Hypothalamus (tissue), 51 donors: ENCODE measurements around the gene ETV3.

Experiments
- DNase-seq, 51 donors: peaks; one replicate each; lab custom pipeline; 2025; lab: John Stamatoyannopoulos, UW

Gene ETV3

GRCh38 chr1:157097692-157098091 is 40.5 kb downstream of the ETV3 start:
- DNase-seq = no peak

- DNase-seq = no peak
Observed at GRCh38 chr1:157096881-157097280, 41.3 kb downstream of the ETV3 start.

GRCh38 chr1:157095551-157095950 is 42.6 kb downstream of the ETV3 start:
- DNase-seq = no peak

DNA sequence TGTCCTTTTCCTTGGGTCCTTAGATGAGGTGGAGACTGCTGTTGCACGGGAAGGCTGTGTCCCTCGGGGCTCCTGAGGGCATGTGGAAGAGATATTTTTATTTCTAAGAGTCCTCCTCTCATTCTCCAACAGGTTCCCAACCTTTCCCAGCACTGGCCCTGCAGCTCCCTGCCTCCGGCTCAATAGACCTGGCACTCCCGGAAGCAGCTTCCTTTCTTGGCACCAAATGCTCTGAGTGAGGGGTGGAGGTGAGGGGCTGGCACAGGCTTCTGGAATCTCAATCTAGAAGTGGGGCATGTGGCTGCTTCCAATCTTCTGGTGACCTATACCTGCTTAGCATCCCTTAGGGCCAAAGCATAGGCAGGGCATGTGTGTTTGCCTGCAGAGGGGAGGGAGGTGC is 43.1 kb downstream of the ETV3 start:
- no peak for DNase-seq

DNA sequence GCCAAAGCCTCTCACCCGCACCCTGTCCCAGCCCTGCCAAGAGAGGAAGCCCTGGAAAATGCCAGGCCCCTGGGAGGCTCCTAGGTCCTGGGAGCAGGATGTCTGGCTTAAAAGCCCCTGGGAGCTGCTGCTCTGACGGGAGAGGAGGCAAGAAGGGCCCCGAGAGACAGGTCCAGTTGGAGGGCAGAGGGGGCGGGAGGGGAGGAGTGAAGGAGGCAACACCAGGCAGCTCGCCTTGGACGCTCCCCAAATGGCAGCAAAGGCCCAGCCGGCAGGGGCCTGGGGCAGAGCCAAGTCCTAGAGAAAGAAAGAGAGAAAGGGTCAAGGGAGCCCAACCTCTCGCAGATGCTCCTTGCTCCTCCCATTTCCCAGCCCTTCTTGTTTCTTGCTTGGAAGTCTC is 45.4 kb downstream of the ETV3 start:
- peak in 22 of 51 donors; percentile 4 to 51 (median 26) for DNase-seq

DNA sequence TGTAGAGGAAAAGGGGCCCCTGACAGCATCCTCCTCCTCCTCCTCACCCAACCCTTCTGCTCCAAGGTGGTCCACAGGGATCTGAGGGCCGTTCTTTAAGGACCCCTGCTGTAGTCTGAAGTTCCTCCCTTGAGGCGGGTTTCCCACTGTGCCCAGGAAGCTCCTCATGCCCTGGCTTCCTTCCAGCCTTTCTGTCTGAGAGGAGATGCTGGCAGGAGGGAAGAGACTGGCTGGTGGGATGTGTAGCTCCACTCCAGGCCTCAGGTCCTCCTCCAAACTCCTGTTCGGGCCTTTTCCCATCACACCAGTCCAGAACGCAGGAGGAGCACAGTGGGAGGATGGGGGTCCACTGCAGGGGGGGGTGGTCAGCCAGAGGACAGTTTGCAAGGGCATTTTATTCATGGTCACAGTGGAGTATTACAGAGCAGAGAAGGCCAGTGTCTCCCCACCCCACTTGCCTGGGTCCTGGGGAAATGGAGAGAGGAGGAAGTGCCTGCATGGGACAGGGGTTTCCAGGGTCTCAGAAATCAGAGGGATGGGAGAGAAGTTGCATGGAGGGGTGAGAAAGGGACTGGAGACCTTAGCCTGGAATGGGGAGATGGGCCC is 46.4 kb downstream of the ETV3 start:
- DNase-seq = no peak

- no peak for DNase-seq
Observed at GRCh38 chr1:157091186-157091585, 47.0 kb downstream of the ETV3 start.

DNA sequence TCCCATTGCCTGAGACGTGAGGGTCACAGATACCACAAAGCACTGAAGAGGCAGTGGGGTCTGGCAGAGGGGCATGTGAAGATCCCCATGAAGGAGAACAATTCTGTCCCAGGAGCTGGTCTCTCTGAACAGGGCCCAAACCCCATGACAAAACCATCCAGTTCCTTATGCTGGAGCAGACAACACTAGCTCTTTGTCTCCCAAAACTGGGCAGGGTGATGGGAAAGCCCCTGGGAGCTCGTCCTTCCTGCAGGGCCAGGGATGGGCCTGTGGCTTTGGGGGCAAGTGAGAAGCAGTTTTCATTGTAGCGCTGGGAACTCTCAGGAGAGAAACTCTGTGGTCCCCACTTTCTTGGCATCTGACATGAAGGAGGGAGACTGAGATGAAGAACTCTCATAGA is 47.4 kb downstream of the ETV3 start:
- no peak for DNase-seq

- peak in 46 of 51 donors; percentile 26 to 90 (median 63) for DNase-seq
Observed at GRCh38 chr1:157090196-157090647, 48.0 kb downstream of the ETV3 start.

- DNase-seq = no peak
Observed at GRCh38 chr1:157089789-157090188, 48.4 kb downstream of the ETV3 start.

DNA sequence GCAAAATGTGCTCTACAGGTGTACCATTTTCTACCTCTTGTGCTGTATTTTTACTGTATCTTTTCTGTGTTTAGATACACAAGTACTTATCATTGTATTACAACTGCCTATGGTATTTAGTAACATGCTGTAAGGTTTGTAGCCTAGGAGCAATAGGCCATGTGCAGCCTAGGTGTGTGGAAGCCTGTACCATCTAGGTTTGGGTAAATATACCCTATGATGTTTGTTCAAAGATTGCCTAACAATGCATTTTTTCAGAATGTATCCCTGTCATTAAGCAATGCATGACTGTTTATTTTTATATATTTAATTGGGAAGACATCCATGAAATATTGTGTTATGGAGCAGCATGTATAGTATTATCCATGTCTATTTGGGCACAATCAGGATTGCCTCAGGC is 49.6 kb downstream of the ETV3 start:
- no peak for DNase-seq

- no peak for DNase-seq
Observed at GRCh38 chr1:157087030-157087429, 51.2 kb downstream of the ETV3 start.

DNA sequence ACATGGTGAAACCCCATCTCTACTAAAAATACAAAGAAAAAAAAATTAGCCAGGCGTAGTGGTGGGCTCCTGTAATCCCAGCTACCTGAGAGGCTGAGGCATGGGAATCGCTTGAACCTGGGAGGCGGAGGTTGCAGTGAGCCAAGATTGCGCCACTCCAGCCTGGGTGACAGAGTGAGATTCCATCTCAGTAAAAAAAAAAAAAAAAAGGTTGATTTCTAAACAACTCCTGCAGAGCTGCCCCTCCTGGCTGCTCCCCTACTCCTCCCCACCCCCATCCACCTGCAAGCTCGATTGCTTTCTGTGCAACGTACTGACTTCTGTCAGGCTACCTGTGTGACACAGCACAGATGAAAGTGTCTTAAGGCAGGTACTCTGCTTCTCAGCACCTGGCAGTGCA is 51.9 kb downstream of the ETV3 start:
- DNase-seq = no peak

DNA sequence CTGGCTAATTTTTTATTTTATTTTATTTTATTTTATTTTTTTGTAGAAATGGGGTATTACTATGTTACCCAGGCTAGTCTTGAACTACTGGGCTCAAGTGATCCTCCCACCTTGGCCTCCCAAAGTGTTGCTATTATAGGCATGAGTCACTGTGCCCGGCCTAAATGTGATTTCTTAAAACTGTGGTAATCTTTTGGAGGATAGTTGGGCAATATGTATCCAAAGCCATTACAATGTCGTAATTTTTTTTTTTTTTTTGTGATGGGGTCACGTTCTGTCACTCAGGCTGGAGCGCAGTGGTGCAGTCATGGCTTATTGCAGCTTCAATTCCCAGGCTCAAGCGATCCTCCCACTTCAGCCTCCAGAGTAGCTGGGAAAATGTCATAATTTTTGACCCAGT is 52.8 kb downstream of the ETV3 start:
- DNase-seq = no peak

- no peak for DNase-seq
Observed at GRCh38 chr1:157084720-157085119, 53.5 kb downstream of the ETV3 start.

DNA sequence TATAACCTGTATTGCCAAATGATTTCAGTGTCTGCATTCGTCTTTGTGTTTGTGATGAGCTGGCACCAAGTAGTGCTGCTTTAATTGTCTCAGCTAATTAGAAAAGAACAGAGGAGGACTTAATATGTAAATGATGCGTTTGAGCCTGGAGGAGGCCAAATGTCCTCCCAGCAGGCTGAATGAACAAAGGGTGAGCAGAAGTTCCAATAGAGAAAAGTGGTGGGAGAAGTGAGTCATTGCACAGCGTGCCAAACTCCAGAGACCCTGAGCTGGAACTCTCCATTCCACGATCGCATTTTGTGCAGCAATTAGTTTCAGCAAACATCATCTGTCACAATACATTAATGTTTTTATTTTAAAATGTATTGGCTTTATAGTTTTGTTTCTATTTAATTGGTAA is 56.5 kb downstream of the ETV3 start:
- no peak for DNase-seq

- no peak for DNase-seq
Observed at GRCh38 chr1:157080714-157081113, 57.5 kb downstream of the ETV3 start.

DNA sequence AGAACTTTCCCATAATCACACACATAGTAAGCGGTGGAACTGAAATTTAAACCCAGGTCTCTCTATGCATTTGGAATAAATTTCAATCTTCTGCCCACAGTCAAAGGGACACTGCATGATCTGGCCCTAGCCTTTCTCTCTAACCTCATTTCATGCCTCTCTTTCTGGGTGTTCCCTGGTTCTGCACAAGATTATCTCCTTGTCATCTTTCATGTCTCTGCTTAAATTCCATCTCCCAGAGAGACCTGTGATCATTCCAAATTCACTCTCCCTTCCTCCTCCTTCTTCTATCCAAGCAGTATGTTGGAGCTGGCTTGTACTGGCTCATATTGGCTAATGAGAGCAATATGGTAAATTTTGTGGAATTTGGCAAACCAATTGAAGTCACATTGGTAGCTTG is 60.8 kb downstream of the ETV3 start:
- DNase-seq = no peak

GRCh38 chr1:157073944-157074685 is 64.1 kb downstream of the ETV3 start:
- DNase-seq = peak in 36 of 51 donors; percentile 4 to 72 (median 37)
